T-helper 2 cell treated with Interferon-gamma antibody and Interleukin-4, amounts not matched to agents 100 ng/mL and 5 ng/mL, for 36 hours (primary cell): ENCODE results near the gene DLEC1. TPM values are rescaled to one million over a fixed set of nuclear protein-coding genes. Genes with fewer than 3 reads are reported as not detected.

Experiments
- intact Hi-C: fragments of 100-400 bp; cut with micrococcal nuclease; formaldehyde crosslinking; loops from one replicate; pipeline ENCODE4 v1.15.1; 2023
- total RNA-seq: library from RNA; stranded (reverse); gene quantifications from 2 replicates; pipeline ENCODE4 v1.2.3, GENCODE V29; 2022

The DLEC1 gene
- total RNA-seq, 1 donor from 2014 or later, result 1.1 TPM

- intact Hi-C loops, result loop anchor here (2.0 kb wide), 2 partner anchors 177 to 227 kb away; partner anchors contain the start of gene XYLB
Measured at GRCh38 chr3:38119821-38120692, 81.0 kb downstream of the DLEC1 start.

- intact Hi-C loops, result no loop called here
Measured at GRCh38 chr3:38120693-38121450, 81.9 kb downstream of the DLEC1 start.

- intact Hi-C loops, result no loop called here
Measured at GRCh38 chr3:38121451-38121831, 82.4 kb downstream of the DLEC1 start.

- intact Hi-C loops, result no loop called here
Measured at GRCh38 chr3:38121832-38122461, 82.9 kb downstream of the DLEC1 start.

- intact Hi-C loops, result no loop called here
Measured at GRCh38 chr3:38122712-38123290, 83.8 kb downstream of the DLEC1 start.

- intact Hi-C loops, result no loop called here
Measured at GRCh38 chr3:38124324-38125122, 85.5 kb downstream of the DLEC1 start.

GRCh38 chr3:38125305-38126120 is 86.5 kb downstream of the DLEC1 start:
- intact Hi-C loops, result no loop called here

GRCh38 chr3:38126121-38126892 is 87.3 kb downstream of the DLEC1 start:
- intact Hi-C loops, result no loop called here

- intact Hi-C loops, result no loop called here
Measured at GRCh38 chr3:38127611-38128302, 88.7 kb downstream of the DLEC1 start.

- intact Hi-C loops, result no loop called here
Measured at GRCh38 chr3:38128303-38128655, 89.3 kb downstream of the DLEC1 start.

- intact Hi-C loops, result no loop called here
Measured at GRCh38 chr3:38129058-38129457, 90.0 kb downstream of the DLEC1 start.

- intact Hi-C loops, result loop anchor here (10.0 kb wide), 1 partner anchor 524 kb away; no protein-coding TSS in a partner anchor
Measured at GRCh38 chr3:38130631-38131065, 91.6 kb downstream of the DLEC1 start.

GRCh38 chr3:38131621-38132369 is 92.8 kb downstream of the DLEC1 start:
- intact Hi-C loops, result loop anchor here (10.0 kb wide), 1 partner anchor 523 kb away; no protein-coding TSS in a partner anchor

GRCh38 chr3:38133209-38133556 is 94.2 kb downstream of the DLEC1 start:
- intact Hi-C loops, result loop anchor here (10.0 kb wide), 1 partner anchor 522 kb away; no protein-coding TSS in a partner anchor

- intact Hi-C loops, result loop anchor here (10.0 kb wide), 1 partner anchor 521 kb away; no protein-coding TSS in a partner anchor
Measured at GRCh38 chr3:38133557-38134405, 94.8 kb downstream of the DLEC1 start.

GRCh38 chr3:38134517-38135143 is 95.6 kb downstream of the DLEC1 start:
- intact Hi-C loops, result loop anchor here (5.0 to 10.0 kb wide), 4 partner anchors 123 to 520 kb away; partner anchors contain the start of gene XYLB
